Measurements from ENCODE around the gene KCNE4. TPM values are rescaled to one million over a fixed set of nuclear protein-coding genes. Genes with fewer than 3 reads are reported as not detected.

KCNE4 gene
- total RNA-seq, 1 experiment from 2014 or later: not detected

DNA sequence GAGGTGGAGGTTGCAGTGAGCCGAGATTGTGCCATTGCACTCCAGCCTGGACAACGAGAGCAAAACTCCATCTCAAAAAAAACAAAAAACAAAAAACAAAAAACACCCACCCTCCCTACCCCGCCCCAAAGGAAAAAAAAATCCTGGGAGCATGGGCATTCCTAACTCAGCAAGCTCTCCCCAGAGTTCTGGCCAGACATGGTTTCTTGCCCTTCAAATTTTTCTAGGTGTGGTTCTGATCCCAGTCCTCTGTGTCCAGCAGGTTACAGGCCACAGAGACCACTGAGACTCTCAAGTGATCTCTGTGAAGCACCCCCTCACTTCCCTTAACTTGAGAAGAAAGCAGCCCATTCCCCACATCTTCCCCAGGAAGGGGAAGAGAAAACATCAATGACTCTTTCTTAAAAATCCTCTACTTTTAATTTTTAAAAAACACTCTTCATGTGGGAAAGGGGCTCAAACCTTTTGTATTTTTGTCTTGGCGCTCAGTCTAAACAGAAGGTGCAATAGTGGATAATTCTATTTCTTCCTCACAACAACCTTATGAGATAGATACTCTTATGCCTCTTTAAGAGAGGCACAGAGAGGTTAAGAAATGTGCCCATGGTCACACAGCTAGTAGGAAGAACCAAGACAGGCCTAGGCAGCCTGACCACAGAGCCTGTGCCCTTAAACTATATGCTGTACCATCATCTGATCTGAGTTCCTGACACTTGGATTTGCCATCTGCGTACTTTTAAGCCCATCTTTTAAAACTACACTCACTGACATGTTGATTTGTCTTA, 6.9 kb upstream of the KCNE4 start:
- intact Hi-C loops (cut with micrococcal nuclease): no loop called here
- ChIA-PET CTCF (interaction anchor here (0.7 kb wide), 1 partner anchor 456 kb away, joined by 3 read pairs; no protein-coding TSS in a partner anchor), POLR2A (ENCODE audit: unreplicated experiment) (no interaction called here)
- Histone ChIP-seq H3K4me3 (ENCODE audit: low read length) (no peak overlapping the region), H3K79me2 (ENCODE audit: low read length) (no peaks in the 10 kb centered on the region), H3K9me2 (replicated peaks; ENCODE audit: low read length) (no peaks in the 10 kb centered on the region), H3F3A (ENCODE audit: low read length, unreplicated experiment) (no peaks in the 10 kb centered on the region), H2AFZ (ENCODE audit: low read length) (no peak overlapping the region), H3K9me3 (ENCODE audit: low read length) (no peaks in the 10 kb centered on the region), H3K4me1 (ENCODE audit: insufficient read depth, low read length) (peaks cover 22% of the 10 kb centered on the region), H3K9ac (ENCODE audit: low read length) (no peak overlapping the region), H3K27ac (ENCODE audit: low read length) (no peak overlapping the region), H3K4me2 (ENCODE audit: low read length) (no peak overlapping the region), H4K20me1 (ENCODE audit: low read length) (no peaks in the 10 kb centered on the region), H3K27me3 (ENCODE audit: low read length) (no peaks in the 10 kb centered on the region), H3K36me3 (ENCODE audit: low read depth, low read length) (no peaks in the 10 kb centered on the region)
- BruUV-seq (replicated peaks): no TSS peak
- ATAC-seq (no peak), DNase-seq (no peak)
- TF ChIP-seq, protein P1, sequence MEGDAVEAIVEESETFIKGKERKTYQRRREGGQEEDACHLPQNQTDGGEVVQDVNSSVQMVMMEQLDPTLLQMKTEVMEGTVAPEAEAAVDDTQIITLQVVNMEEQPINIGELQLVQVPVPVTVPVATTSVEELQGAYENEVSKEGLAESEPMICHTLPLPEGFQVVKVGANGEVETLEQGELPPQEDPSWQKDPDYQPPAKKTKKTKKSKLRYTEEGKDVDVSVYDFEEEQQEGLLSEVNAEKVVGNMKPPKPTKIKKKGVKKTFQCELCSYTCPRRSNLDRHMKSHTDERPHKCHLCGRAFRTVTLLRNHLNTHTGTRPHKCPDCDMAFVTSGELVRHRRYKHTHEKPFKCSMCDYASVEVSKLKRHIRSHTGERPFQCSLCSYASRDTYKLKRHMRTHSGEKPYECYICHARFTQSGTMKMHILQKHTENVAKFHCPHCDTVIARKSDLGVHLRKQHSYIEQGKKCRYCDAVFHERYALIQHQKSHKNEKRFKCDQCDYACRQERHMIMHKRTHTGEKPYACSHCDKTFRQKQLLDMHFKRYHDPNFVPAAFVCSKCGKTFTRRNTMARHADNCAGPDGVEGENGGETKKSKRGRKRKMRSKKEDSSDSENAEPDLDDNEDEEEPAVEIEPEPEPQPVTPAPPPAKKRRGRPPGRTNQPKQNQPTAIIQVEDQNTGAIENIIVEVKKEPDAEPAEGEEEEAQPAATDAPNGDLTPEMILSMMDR (conservative IDR thresholded peaks at IDR 0.05; ENCODE audit: low read depth, low read length): no peak
- TF ChIP-seq EZH2 (IDR thresholded peaks at IDR 0.05; ENCODE audit: low read length, unreplicated experiment) (no peak), EZH2phosphoT487 (IDR thresholded peaks at IDR 0.05; ENCODE audit: borderline replicate concordance, low read length) (no peak)

DNA sequence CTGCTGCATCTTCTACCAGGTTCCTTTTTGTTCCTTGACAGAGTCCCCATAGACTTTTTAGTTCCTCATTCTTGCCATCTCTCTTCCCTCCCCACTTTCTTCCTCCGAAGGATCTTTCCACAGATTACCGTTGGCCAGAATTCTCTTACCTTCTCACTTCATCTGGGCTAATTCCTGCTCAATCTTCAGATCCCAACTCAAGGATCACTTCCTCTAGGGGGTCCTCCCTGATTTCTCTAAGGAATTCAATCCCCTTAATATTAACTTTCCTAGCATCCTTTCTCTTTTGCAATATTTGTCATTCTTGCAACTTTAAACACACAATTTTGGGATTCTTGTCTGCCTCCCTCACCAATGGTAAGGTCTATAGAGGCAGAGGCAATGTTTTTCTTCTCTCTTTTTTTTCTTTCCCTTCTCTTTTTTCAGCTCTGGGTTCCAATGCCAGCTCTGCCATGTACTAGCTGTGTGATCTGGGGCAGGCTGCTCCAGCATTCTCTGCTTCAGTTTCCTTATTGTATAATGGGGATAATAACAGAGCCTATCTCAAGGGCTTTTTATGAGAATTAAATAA, 5.4 kb upstream of the KCNE4 start:
- H3K4me2 ChIP-seq (ENCODE audit: low read length): no peak overlapping the region
- no TSS peak for BruUV-seq (replicated peaks)
- H3K4me1 ChIP-seq (ENCODE audit: insufficient read depth, low read length): peaks cover 14% of the 10 kb centered on the region
- no peak overlapping the region for H3K9ac ChIP-seq (ENCODE audit: low read length)
- no peaks in the 10 kb centered on the region for H4K20me1 ChIP-seq (ENCODE audit: low read length)
- H2AFZ ChIP-seq (ENCODE audit: low read length): no peak overlapping the region
- ATAC-seq (no peak), DNase-seq (no peak)
- no peaks in the 10 kb centered on the region for H3F3A ChIP-seq (ENCODE audit: low read length, unreplicated experiment)
- no peaks in the 10 kb centered on the region for H3K36me3 ChIP-seq (ENCODE audit: low read depth, low read length)
- H3K9me3 ChIP-seq (ENCODE audit: low read length): no peaks in the 10 kb centered on the region
- intact Hi-C loops (cut with micrococcal nuclease): no loop called here
- ChIA-PET POLR2A (ENCODE audit: unreplicated experiment) (no interaction called here), CTCF (no interaction called here)
- H3K27ac ChIP-seq (ENCODE audit: low read length): no peak overlapping the region
- H3K4me3 ChIP-seq (ENCODE audit: low read length): no peak overlapping the region
- H3K9me2 ChIP-seq (replicated peaks; ENCODE audit: low read length): no peaks in the 10 kb centered on the region
- H3K27me3 ChIP-seq (ENCODE audit: low read length): no peaks in the 10 kb centered on the region
- no peak for TF ChIP-seq EZH2 (IDR thresholded peaks at IDR 0.05; ENCODE audit: low read length, unreplicated experiment)
- TF ChIP-seq, protein P1 (conservative IDR thresholded peaks at IDR 0.05; ENCODE audit: low read depth, low read length): no peak
- TF ChIP-seq EZH2phosphoT487 (IDR thresholded peaks at IDR 0.05; ENCODE audit: borderline replicate concordance, low read length): no peak
- H3K79me2 ChIP-seq (ENCODE audit: low read length): no peaks in the 10 kb centered on the region

DNA sequence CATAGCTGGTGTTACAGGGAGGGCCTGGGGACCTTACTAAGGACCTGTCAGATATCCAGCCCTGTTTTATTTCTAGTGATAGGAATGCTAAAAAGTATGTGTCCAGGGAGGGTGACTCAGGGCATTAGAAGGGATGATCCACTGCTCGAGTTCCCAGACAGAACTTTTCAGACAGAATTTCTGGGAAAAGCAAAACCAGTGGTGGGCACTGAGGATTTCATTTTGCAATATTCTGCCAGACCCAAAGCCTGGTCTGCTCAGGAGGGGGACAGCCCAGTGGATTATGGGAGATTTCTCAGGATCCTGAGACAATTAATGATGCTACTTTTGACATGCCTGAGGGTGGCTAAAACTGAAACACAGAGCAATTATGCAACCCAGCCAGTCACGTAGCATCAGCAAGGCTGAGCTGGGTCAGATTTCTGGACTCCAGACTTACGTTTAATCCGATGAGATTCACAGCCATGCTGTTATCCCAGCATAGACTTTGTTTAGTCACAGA, 4.7 kb upstream of the KCNE4 start:
- Histone ChIP-seq H2AFZ (ENCODE audit: low read length) (no peak overlapping the region), H3K79me2 (ENCODE audit: low read length) (no peaks in the 10 kb centered on the region), H3F3A (ENCODE audit: low read length, unreplicated experiment) (no peaks in the 10 kb centered on the region), H3K36me3 (ENCODE audit: low read depth, low read length) (no peaks in the 10 kb centered on the region), H3K27ac (ENCODE audit: low read length) (no peak overlapping the region), H4K20me1 (ENCODE audit: low read length) (no peaks in the 10 kb centered on the region), H3K27me3 (ENCODE audit: low read length) (no peaks in the 10 kb centered on the region; the same call in 1 of the 2 replicates), H3K9ac (ENCODE audit: low read length) (no peak overlapping the region), H3K9me3 (ENCODE audit: low read length) (no peaks in the 10 kb centered on the region), H3K4me3 (ENCODE audit: low read length) (no peak overlapping the region), H3K4me2 (ENCODE audit: low read length) (no peak overlapping the region), H3K9me2 (replicated peaks; ENCODE audit: low read length) (no peaks in the 10 kb centered on the region), H3K4me1 (ENCODE audit: insufficient read depth, low read length) (peaks cover 15% of the 10 kb centered on the region)
- TF ChIP-seq EZH2phosphoT487 (IDR thresholded peaks at IDR 0.05; ENCODE audit: borderline replicate concordance, low read length): no peak
- TF ChIP-seq, protein P1 (conservative IDR thresholded peaks at IDR 0.05; ENCODE audit: low read depth, low read length): no peak
- TF ChIP-seq EZH2 (IDR thresholded peaks at IDR 0.05; ENCODE audit: low read length, unreplicated experiment): no peak
- DNase-seq (no peak), ATAC-seq (no peak)
- no TSS peak for BruUV-seq (replicated peaks)
- intact Hi-C loops (cut with micrococcal nuclease): no loop called here
- ChIA-PET POLR2A (ENCODE audit: unreplicated experiment) (no interaction called here), CTCF (no interaction called here)

All from PC-3 (cell line).